GM12892 (cell line): ENCODE results near the gene NTRK3.

Experiments used
- POLR2A ChIP-seq: IDR thresholded peaks from 2 replicates; pipeline ENCODE4 v1.6.1; 2011; ENCODE audit warnings: low read depth, low read length, control low read depth
- POLR2AphosphoS5 ChIP-seq: IDR thresholded peaks from 2 replicates; pipeline ENCODE4 v1.6.1; 2011; ENCODE audit warnings: low read depth, low read length, control low read depth
- TAF1 ChIP-seq: IDR thresholded peaks from 2 replicates; pipeline ENCODE4 v1.6.1; 2011; ENCODE audit warnings: low read depth, mild to moderate bottlenecking, control low read depth, low read length, borderline replicate concordance

GRCh38 chr15:87881026-87881425 is 375.5 kb downstream of the NTRK3 start:
- TF ChIP-seq TAF1: no peak
- TF ChIP-seq POLR2AphosphoS5: no peak
- no peak for TF ChIP-seq POLR2A
